NCI-H1105 treated with DMSO at 0.1 percent for 48 hours (cell line): ENCODE results near the gene MYO1C.
"Not testable (repeated sequence)": the region's sequence is repeated elsewhere in the genome, so short reads cannot be mapped to it uniquely, and the experiment has no call there.

Source experiments
- DNase-seq: peaks from one replicate; lab custom pipeline; 2025; lab: John Stamatoyannopoulos, UW

The MYO1C gene

GRCh38 chr17:1462164-1463112 lies 30.0 kb downstream of the MYO1C start:
- no peak for DNase-seq

DNA sequence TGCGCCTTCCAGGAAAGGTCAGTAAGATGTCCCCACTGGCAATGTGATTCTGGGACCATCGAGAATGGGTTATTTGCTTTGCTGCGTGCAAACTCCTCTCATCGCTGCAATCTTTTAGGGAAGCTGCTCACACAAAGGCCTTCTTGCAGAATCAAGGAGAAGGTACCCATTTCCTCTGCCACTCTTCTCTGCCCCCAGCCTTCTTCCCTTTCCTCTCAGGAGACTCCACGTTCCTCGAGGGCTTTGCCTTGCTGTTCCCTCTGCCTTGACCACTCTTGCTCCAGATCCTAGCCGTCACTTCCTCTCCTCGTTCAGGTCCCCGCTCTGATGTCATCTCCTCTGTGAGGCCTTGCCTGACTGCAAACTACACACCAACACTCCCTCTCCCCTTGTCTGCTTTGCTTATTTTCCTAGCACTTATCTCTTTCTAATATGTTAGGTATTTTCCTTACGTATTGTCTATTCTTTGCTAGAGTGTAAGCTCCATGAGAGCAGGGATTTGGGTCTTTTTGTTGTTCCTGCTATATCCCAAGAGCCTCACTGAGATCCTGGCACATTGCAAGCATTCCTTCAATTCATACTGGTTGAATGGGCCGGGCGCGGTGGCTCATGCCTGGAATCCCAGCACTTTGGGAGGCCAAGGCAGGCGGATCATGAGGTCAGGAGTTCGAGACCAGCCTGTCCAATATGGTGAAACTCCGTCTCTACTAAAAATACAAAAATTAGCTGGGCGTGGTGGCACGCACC lies 31.1 kb downstream of the MYO1C start:
- no peak for DNase-seq

- DNase-seq, result no peak
Observed at GRCh38 chr17:1460233-1460632, 32.3 kb downstream of the MYO1C start.

DNA sequence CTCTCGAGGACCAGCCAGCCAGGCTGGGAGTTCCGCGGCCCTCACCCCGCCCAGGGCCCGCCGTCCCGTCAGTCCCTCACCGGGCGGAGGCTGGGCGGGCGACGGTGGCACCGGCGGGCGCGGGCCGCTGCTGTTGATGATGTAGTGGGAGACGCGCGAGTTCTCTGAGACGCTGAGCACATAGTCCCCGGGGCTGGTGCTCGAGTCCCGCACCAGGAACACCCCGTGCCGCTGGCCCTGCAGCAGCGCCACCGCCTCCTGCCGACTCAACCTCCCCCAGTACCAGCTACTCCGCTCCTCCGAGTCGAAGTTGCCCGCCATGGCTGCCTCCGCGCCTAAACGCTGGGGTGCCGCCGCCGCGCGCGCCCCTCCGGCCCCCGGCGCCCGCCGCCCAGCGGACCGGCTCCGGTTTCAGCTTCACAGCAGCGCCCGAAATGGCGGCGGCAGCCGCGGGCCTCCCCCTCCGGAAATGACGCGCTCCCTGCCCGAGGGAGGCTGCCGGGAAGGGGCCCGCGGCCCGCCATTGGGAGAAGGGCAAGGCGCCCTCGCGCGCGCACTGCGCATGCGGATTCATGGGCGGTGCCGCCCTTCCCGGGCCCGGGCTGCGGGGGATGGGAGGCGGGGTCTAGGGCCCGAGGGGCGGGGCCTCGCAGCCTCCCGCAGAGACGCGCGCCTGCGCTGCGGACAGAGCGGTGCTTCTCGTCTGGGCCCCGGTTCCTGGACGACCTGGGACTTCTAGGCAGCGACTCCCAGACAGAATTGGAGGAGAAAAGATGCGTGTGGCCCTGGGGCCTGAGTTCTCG lies 36.5 kb downstream of the MYO1C start, which contains the start of gene CRK:
Gene CRK (minus strand): TSS at position 436 of the 803 bp plus-strand sequence. CDS start 115 bp downstream, at position 321.
- DNase-seq, result peak; percentile 84

- DNase-seq, result peak; percentile 7
Observed at GRCh38 chr17:1455291-1455796, 37.1 kb downstream of the MYO1C start.

DNA sequence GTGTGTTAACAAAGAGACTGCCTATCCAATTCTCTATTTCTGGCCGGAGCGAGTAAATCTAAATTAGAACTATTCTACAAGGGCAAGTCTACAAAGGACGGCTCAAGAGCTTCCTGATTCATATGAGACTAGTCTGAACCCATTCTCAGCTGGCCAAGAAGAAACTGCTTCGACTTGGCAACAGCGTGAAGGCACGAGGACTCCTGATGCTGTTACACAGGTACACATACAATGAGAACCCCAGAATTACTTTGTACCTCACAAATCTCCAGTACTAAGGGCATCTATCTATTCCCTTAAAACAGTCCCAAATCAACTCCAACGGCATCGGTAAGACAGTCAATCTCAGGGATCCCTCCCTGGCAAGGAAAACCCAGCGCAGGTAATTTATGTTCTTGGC lies 37.9 kb downstream of the MYO1C start:
- no peak for DNase-seq

DNA sequence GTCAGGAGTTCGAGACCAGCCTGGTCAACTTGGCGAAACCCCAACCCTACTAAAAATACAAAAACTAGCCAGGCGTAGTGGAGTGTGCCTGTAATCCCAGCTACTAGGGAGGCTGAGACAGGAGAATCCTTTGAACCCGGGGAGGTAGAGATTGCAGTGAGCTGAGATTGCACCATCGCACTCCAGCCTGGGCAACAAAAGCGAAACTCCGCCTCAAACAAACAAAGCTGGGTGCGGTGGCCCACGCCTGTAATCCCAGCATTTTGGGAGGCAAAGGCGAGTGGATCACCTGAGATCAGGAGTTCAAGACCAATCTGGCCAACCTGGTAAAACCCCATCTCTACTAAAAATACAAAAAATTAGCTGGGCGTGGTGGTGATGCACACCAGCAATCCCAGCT lies 38.8 kb downstream of the MYO1C start:
- DNase-seq, result not testable (repeated sequence)

DNA sequence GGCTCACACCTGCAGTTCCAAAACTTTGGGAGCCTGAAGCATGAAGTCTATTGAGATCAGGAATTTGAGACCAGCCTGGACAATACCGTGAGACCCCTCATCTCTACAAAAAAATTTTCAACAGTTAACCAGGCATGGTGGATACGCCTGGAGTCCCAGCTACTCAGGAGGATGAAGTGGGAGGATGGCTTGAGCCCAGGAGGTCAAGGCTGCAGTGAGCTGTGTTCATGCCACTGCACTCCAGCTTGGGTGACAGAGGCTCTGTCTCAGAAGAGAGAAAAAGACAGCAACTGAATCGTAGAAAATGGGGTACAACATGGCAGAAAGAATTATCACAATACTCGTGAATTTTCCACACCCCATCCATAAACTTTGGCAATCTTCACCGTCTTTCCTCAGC lies 39.6 kb downstream of the MYO1C start:
- DNase-seq, result no peak

- DNase-seq, result not testable (repeated sequence)
Observed at GRCh38 chr17:1450261-1450660, 42.2 kb downstream of the MYO1C start.

DNA sequence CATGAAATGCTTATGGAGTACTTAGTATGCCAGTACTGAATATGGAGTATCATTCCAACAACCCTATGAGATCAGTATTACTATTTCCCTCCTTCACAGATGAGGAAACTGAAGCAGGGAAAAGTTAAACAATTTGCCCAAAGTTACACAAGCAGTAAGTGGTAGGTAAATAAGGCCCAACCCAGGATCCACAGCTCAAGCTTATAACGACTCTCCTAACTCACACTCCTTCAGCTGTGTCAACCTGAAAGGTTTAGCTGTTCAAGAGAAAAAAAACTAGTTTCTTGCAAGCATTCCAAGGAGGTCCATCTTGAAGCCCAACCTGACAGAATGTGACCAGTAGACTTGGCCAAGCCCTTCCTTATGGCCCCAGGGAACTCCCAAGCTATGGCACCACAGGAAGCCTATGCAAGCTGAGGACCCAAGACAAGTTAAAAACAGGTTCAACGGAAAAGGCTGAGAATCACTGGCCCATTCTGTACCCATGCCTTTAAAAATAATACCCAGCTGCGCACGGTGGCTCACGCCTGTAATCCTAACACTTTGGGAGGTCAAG lies 43.0 kb downstream of the MYO1C start:
- no peak for DNase-seq

DNA sequence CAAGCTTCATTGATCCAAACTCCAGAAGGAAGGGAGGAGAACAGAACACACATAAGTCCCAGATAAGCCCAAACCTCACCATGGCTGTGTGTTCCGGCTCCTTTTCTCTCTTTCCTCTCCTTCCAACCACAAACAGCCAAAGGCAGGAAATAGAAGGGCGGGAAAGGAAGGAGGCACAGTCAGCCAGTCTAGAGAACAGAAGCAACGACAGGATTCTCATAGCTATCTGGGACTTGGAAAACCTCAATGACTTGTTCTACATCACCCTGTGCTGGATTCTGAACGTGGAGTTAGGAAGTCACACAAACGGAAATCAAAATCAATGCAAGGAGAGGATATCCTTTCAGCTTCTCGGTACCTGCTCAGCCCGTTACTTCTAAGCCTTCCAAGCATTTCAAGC lies 45.4 kb downstream of the MYO1C start:
- DNase-seq, result no peak

- DNase-seq, result no peak
Observed at GRCh38 chr17:1446201-1446600, 46.3 kb downstream of the MYO1C start.

- DNase-seq, result not testable (repeated sequence)
Observed at GRCh38 chr17:1445695-1446094, 46.8 kb downstream of the MYO1C start.

GRCh38 chr17:1442721-1443120 lies 49.8 kb downstream of the MYO1C start:
- DNase-seq, result not testable (repeated sequence)

- DNase-seq, result no peak
Observed at GRCh38 chr17:1442187-1442586, 50.3 kb downstream of the MYO1C start.

GRCh38 chr17:1440921-1441320 lies 51.6 kb downstream of the MYO1C start:
- no peak for DNase-seq

- no peak for DNase-seq
Observed at GRCh38 chr17:1438593-1439083, 53.8 kb downstream of the MYO1C start.

- no peak for DNase-seq
Observed at GRCh38 chr17:1435326-1435725, 57.2 kb downstream of the MYO1C start.

GRCh38 chr17:1434150-1434549 lies 58.3 kb downstream of the MYO1C start:
- DNase-seq, result no peak

DNA sequence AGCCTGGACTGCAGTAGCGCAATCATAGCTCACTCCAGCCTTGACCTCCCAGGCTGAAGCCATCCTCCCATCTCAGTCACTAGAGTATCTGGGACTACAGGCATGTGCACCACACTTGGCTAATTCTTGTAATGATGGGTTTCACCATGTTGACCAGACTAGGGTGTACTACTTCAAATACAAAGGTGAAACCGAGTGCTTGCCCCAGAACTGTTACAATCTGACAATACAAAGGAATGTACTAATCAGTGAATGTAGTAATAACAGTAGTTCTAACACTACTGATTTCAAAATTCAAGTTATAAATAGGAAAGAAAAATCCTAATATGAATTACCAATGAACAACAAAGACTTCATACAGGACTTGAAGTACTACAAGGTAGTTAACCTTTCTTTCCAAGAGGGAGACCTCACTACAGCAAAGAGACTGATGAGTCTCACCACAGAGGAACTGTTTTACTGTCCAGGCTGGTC lies 60.8 kb downstream of the MYO1C start:
- no peak for DNase-seq

- DNase-seq, result no peak
Observed at GRCh38 chr17:1423456-1424135, 68.9 kb downstream of the MYO1C start.
